NCI-H2029 treated with DMSO at 0.1 percent for 48 hours (cell line): ENCODE measurements around the gene NUP93.

ENCODE experiments used
- DNase-seq: peaks from one replicate; lab custom pipeline; 2025; lab: John Stamatoyannopoulos, UW

The NUP93 gene

GRCh38 chr16:56743840-56744239 lies 13.9 kb downstream of the NUP93 start:
- DNase-seq: no peak

GRCh38 chr16:56744996-56745640 lies 15.2 kb downstream of the NUP93 start:
- no peak for DNase-seq

- DNase-seq: no peak
Measured at GRCh38 chr16:56747486-56748045, 17.6 kb downstream of the NUP93 start.

GRCh38 chr16:56748191-56748590 lies 18.3 kb downstream of the NUP93 start:
- no peak for DNase-seq

GRCh38 chr16:56748826-56749225 lies 18.9 kb downstream of the NUP93 start:
- no peak for DNase-seq

- DNase-seq: no peak
Measured at GRCh38 chr16:56749672-56750491, 20.0 kb downstream of the NUP93 start.

- DNase-seq: no peak
Measured at GRCh38 chr16:56753410-56753809, 23.5 kb downstream of the NUP93 start.

- no peak for DNase-seq
Measured at GRCh38 chr16:56755038-56755437, 25.1 kb downstream of the NUP93 start.

- no peak for DNase-seq
Measured at GRCh38 chr16:56758432-56758831, 28.5 kb downstream of the NUP93 start.

- DNase-seq: no peak
Measured at GRCh38 chr16:56758930-56759329, 29.0 kb downstream of the NUP93 start.

GRCh38 chr16:56763291-56763916 lies 33.5 kb downstream of the NUP93 start:
- DNase-seq: no peak

- DNase-seq: no peak
Measured at GRCh38 chr16:56764835-56765234, 34.9 kb downstream of the NUP93 start.

- DNase-seq: no peak
Measured at GRCh38 chr16:56765949-56766348, 36.0 kb downstream of the NUP93 start.

- no peak for DNase-seq
Measured at GRCh38 chr16:56767024-56767423, 37.1 kb downstream of the NUP93 start.

GRCh38 chr16:56769677-56770076 lies 39.7 kb downstream of the NUP93 start:
- DNase-seq: no peak

GRCh38 chr16:56771558-56772279 lies 41.8 kb downstream of the NUP93 start:
- DNase-seq: no peak

GRCh38 chr16:56773532-56773931 lies 43.6 kb downstream of the NUP93 start:
- no peak for DNase-seq

GRCh38 chr16:56774016-56774680 lies 44.2 kb downstream of the NUP93 start:
- no peak for DNase-seq

- DNase-seq: no peak
Measured at GRCh38 chr16:56775162-56775561, 45.2 kb downstream of the NUP93 start.

GRCh38 chr16:56776562-56776961 lies 46.6 kb downstream of the NUP93 start:
- peak; percentile 3 for DNase-seq

GRCh38 chr16:56777001-56777400 lies 47.1 kb downstream of the NUP93 start:
- DNase-seq: no peak

GRCh38 chr16:56777482-56777881 lies 47.6 kb downstream of the NUP93 start:
- no peak for DNase-seq
